Brain pericyte (primary cell): ENCODE results near the gene TMEM138.

Experiments used
- DNase-seq: peaks from one replicate; pipeline ENCODE4 v3.0.0-alpha.2; 2012; ENCODE audit warnings: low read depth, low spot score

The TMEM138 gene

DNA sequence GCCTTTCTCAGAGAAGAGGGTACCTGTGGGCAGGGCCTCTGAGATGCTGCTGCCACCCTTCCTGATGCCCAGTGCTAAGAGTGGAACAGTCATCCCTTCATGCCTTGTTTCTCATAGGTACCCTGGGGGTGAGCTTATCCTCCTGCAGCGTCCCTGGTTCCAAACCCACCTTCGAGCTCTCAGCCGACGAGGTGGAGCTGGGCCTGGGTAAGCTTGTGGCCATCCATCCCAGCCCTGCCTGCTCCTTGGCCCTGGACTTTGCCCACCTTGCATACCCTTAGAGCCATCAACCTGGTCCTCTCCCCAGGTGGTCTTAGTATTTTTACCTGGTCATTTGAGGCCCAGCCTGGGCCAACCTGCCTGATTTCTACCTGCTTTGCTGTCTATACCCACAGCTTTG lies 20.5 kb upstream of the TMEM138 start:
- no peak for DNase-seq

DNA sequence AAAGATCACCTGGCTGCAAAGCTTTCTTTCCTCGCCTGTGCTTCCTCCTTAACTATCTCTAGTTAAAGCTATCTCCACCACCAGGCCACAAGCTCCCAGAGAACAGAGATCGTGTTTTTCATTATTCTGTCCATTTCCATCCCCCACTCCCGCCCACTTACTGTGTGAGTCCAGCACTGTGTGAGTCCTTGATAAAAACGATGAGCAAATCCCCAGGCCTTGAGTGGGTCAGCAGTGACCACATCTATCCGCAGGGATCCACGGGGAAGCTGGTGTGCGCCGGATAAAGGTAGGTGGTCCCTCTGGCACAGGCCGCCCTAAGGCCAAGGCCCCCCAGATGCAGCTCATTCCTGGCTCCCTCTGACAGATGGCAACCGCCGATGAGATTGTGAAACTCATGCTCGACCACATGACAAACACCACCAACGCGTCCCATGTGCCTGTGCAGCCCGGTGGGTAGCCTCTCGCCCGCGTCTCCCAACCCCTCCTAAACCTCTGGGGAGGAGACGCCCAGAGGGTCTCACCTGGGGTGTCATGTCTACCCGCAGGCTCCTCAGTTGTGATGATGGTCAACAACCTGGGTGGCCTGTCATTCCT lies 19.9 kb upstream of the TMEM138 start:
- DNase-seq, result no peak

DNA sequence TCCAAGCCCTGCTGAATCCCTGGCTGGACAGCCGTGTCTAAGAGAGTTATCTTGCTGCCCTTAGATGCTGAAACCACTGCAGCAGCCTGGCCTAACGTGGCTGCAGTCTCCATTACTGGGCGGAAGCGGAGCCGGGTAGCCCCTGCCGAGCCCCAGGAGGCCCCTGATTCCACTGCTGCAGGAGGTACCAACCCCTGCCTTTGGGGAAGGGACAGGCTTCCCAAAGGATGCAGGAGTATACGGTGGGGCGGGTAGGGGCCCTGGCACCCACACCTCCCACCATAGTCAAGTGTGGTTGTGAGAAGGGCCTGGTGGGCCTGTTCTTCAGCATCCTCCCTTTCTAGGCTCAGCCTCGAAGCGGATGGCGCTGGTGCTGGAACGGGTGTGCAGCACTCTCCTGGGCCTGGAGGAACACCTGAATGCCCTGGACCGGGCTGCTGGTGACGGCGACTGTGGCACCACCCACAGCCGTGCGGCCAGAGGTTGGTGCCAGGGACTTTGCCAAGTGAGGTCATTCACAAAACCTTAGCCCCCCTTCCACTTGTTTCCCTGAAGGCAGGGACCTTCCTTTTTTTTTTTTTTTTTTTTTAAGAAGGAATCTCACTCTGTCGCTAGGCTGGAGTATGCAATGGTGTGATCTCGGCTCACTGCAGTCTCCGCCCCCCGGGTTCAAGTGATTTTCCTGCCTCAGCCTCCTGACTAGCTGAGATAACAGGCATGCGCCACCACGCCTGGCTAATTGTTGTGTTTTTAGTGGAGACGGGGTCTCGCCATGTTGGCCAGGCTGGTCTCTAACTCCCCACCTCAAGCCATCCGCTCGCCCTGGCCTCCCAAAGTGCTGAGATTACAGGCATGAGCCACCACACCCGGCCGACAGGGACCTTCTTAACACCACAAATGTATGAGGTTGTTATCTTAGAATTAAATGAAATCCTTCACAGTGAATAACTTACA lies 18.1 kb upstream of the TMEM138 start:
- DNase-seq, result no peak

DNA sequence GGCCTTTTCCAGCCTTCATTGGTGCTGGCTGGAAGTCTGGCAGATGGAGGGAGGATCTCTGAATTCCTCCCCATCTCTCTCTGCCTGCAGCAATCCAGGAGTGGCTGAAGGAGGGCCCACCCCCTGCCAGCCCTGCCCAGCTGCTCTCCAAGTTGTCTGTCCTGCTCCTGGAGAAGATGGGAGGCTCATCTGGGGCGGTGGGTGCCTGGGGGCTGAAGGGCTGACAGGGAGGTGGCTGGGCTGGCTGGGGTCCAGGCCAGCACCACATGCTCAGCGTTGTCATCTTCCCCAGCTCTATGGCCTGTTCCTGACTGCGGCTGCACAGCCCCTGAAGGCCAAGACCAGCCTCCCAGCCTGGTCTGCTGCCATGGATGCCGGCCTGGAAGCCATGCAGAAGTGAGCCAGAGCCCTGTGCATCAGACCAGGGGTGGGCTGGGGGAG lies 17.0 kb upstream of the TMEM138 start:
- no peak for DNase-seq

DNA sequence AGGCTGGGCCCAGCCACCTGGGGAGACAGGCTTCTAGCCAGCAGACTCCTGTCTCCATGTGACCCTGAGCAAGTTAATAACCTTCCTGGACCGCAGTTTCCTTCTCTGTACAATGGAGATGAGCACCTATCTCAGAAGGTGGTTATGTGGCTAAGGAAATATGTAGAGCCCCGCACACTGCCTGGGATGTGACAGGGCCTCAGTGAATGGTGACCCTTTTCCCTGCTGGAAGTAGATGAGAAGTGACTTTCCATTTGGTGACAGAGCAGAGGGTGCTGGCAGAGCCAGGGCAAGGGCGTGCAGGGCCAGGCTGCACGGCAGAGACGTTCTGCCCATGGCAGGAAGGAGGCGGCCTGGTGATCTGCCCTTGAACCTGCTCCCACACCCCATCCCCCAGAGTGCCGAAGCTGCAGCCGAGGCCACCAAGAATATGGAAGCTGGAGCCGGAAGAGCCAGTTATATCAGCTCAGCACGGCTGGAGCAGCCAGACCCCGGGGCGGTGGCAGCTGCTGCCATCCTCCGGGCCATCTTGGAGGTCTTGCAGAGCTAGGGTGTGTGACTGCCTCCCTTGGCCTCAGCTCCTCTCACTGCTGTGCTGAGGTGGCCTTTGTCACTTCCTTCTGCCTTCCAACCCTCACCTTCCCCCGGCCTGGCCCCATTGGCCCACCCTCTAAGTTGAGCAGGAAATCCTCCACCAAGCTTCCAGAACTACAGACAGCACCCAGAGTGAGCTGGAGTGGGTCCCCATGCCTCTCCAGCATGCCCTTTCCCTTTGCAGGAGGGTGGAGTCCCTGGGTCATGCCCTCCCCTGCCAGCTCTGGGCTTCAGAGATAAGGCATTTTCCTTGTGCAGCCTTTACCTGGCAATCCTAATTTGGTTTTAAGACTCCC lies 16.0 kb upstream of the TMEM138 start:
- DNase-seq, result no peak

DNA sequence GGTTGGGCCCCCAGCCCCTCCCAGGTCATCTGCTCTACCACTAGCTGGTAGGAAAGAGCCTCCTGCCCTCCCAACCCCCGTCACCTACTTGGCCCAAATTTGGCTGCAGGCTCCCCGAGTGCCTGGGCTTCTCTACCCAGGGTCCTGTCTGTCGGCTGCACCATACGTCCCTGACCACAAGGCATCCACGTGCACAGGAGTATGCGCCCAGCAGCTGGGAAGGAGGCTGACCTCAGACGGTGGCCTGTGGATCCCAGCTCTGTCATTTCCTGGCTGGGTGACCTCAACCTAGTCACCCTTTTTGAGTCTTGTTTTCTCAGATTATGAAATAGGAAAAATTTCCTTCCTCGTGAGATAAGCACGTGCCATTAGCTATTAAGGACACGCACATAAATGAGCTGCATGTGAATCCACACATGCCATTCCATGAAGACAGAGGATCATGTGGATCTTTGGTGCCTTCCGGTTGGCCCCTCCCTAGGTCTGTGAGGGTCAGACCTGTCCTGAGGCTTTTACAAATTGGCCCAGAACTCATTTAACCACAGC lies 14.2 kb upstream of the TMEM138 start:
- no peak for DNase-seq

DNA sequence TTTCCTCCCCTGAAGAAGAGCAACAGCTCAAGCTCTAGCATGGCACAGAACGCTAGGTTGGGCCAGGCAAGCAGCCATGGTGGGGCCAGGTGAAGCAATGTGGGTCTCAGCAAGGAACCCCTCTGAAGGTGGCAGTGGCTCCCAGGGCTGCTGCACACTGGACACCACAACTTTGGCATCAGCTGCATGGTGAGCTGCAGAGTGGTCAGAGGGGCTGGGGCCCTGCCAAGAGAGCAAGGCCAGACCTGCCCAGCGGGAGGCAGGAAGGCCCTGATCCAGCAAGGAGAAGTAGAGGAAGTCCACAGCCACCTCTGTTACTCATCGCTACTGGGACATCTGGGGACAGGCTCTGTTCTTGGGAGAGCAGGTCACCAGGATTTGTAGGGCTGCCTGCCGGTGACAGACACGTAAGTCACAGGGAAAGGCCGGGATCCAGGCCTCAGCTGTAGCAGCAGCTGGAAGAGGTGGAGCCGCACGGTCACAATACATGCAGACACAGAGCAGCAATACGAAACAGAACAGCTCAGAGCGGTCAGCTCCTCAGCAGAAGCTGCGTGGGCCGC lies 12.9 kb upstream of the TMEM138 start:
- DNase-seq, result no peak

DNA sequence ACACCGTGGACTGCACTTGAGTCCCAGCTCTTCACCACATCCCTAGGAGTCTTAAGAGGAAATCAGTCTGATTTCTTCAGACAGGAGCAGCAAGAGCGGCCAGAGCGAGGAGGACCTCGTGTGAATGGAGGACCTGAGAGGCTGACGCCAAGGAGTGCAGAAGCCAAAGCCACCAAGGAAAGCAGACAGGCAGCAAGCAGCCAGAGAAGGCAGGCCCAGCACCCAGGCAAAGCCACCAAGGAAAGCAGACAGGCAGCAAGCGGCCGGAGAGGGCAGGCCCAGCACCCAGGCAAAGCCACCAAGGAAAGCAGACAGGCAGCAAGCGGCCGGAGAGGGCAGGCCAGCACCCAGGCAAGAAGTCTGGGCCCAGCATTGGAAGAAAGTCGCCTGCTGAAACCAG lies 12.3 kb upstream of the TMEM138 start:
- DNase-seq, result no peak

DNA sequence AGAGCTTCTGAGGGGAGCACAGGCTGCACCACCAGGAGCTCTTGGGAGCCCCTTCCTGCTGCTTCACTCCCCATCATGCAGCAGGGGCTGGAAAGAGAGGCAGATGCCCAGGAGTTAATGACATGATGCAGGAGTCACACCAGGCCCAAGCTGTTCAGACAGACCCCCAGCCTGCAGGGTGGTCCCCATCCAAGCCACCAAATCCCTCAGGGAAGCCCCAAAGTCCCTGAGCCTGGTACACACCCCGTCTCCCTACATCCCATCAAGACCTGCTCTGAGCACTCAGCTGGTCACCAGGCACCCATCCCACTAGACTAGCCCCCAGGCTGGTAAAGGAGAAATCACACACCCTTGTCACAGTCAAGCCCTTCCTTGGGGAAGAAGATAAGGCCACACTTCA lies 11.8 kb upstream of the TMEM138 start:
- DNase-seq, result no peak

DNA sequence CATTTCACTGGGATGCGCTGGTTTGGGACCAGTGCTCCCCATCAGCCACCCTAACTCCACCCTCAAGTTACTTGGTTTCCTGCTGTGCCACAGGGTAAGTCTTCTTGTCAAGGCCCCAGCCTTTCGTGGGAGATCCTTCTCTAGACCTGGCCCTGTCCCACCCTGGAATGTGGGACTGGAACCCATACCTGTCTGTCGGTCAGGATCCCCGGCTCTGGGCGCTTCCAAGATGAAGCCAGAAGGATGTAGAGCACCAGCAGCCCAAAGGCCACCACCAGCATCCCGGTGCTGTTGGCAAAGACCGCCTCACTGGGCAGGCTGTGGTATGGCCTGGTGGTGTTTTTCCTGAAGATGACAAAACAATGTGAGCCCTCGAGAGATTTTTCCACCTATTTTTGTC lies 11.4 kb upstream of the TMEM138 start:
- no peak for DNase-seq

DNA sequence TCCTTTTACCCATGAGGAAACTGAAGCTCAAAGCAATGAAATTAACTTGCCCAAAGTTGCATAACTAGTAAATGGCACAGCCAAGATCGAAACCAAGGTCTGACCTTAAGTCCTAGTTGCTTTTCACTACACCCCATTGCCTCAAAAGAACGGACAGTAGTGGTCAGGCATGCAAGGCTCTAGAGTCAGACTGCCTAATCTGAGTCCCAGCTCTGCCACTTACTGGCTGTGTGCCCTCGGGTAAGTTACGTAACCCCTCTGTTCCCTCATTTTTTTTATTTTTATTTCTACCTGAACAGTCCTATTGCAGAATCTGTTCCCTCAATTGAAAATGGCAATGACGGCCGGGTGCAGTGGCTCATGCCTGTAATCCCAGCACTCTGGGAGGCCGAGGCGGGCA lies 10.1 kb upstream of the TMEM138 start:
- DNase-seq, result no peak

DNA sequence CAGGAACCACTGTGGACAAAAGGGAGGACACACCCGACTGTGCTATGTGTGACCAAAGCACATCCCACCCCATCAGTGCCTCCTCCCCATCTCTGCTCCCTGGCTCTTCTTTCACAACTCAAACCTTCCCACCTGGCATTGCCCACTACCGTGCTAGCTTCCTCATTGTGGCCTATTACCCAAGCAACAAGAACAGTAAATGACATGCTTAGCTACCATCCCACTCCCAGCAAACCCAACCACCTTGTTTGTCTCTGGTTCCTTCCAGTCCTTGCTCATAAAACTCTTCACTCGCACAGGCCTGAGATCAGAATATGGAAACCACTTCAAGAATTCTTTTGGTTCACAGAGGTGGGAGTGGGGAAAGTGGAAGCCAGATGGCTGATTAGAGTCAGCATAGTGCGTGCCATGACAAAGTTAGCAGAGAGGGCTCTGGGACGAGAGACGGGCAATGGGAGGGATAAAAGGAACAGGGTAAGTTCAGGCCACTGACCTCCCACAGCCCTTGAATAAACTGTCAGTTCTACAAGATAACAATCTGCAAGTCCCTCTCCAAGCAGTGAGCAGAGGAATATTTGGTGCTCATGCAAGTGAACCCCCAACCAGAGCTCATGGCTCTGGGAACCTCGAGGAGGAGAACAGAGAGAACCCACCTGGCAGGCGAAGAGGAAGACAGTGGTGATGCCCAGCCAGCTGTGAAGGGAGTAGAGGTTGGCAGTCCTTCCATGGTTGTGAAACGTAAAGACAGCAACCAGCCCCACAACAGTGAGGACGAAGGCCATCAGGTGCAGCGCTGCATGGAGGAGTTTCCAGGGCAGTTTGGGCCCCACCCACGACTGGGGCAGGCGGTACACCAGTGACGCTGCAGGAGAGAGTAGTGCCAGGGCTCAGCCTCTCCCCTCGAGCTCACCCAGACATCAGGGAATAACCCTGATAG lies 8.8 kb upstream of the TMEM138 start:
- no peak for DNase-seq

DNA sequence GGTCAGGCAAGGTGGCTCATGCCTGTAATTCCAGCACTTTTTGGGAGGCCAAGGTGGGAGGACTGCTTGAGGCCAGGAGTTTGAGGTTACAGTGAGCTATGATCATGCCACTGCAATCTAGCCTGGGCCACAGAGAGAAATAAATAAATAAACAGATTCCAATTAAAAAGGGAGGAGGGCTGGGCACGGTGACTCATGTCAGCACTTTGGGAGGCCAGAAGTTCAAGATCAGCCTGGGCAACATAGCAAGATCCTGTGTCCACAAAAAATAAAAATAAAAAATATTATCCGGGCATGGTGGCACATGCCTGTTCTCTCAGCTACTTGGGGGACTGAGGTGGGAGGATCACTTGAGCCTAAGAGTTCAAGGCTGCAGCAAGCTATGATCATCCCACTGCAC lies 8.0 kb upstream of the TMEM138 start:
- DNase-seq, result no peak

DNA sequence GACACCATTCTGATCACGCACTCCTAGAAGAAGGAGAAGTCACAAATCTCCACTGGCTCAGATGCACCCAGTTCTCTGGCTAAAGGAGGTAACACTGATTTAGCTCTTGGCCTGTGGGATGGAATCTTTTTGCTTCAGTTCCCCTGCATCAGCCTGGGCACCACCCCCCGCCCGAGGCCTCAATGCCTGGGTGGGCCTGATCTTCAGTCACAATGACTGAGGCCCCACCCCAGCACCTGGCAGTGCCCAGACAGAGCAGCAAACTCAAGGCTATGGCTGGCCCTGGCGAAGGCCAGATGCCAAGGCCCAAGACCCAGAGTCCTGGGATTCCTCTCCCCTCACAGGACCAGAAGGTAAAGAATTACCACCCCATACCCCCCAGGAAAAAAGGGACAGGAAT lies 5.5 kb upstream of the TMEM138 start:
- no peak for DNase-seq

DNA sequence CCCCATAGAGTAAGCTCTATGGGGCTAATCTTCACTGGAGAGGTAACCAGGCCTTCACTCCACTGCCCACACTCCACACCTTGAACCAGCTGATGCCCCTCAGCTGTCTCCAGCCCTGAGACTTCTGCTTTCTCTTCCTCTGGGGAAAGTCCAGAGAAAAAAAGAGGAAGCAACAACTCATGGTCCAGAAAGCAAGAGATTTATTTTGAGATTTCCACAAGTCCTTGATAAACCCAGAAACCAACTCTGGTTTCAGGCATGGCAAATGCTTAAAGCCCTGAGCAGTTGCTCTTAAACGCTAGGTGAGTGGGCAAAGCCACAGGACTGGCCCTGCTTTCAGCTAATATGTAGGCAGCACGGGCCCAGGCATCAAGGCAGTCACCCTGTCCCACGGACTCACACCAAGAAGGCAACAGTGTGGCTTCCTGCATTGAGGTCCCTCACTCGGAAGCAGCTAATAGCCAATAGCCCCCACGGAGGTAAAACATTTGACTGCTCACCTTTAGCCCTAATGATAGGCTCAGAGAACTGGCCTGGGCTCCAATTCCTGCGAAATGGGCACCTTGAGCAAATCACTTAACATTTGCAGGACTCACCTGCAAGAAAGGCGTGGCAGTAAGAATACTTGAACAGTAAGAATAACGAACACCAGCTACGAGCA lies 4.8 kb upstream of the TMEM138 start:
- no peak for DNase-seq

DNA sequence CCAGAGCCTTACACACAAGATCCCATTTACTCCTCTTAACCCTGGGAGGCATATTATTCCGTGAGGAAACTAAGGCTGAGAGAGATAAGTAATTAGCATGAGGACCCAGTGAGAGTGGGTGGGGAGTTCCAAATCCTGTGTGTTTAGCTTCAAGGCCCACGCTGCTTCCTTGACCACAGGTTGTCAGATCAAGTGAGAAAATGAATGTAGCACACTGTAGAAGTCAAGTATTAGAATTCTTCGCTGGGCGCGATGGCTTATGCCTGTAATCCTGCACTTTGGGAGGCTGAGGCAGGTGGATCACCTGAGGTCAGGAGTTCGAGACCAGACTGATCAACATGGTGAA lies 4.3 kb upstream of the TMEM138 start:
- no peak for DNase-seq

DNA sequence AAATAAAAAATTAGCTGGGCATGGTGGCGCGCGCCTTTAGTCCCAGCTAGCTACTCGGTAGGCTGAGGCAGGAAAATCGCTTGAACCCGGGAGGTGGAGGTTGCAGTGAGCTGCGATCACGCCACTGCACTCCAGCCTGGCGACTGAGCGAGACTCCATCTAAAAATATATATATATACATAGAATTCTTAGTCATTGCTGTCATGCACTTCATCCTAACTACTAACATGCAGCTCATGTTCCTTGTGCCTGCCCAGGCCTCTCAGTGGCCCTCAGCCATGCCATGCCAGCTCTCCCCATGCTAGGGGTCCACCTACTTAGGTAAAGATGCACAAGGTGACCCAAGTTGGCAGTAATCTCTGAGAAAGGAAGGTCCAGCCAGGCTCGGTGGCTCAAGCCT lies 3.6 kb upstream of the TMEM138 start:
- DNase-seq, result no peak

DNA sequence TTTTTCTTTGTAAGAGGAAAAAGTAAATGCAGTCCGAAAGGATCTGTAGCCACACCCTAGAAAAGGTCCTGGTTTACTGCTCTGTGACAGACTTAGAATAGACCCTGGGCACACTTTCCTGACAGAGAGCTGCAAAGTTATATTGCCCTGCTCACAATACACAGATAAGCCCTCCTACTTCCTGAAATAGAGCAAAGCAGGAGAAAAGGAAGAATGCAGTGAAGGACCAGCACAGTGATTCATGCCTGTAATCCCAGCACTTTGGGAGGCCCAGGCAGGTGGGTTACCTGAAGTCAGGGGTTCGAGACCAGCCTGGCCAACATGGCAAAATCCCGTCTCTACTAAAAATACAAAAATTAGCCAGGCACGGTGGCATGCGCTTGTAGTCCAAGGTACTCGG lies 2.7 kb upstream of the TMEM138 start:
- DNase-seq, result no peak

DNA sequence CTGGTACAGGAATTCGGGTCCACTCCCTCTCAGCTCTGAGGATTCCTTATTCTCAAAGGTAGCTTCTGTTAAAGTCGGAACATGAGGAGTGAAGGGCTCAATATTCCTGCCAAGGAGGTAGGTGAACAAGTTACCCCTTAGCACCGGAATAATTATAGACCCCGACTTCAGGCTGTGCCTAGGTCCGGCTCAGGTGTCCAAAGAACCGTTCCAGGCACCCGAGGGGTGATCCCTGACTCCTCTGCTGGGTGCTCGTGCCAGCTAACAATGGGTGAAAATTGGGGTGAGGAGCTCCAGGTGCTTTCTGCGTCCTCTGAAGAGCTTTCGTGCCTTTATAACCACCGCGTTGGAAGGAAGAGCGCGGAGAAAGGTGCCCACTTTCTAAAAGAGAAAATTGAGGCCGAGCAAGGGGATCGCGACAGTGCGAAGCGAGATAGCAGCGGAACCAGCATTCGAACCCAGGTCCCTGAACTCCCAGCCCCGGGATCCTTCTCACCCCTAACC lies 885 bp upstream of the TMEM138 start:
- DNase-seq, result no peak

DNA sequence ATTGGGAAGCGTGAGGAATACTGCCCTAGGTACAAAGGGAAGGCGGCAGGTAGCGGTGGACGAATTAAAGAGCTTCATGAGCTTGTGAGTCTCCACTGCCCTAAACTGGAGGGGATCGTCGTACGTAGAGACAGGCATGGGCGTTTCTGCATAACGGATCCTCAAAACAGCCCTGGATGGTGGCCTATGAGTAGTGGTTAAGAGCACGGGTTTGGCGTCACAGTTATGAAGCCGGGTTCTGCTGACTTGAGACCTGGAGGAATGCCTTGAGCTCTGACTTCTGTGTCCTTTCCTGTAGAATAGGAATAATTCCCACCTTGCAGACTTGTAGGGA lies 335 bp downstream of the TMEM138 start:
- DNase-seq, result no peak
